Fibroblast of peridontal ligament (primary cell): ENCODE data around the gene ZNF580.

ENCODE experiments used
- DNase-seq: peaks from one replicate; pipeline ENCODE4 v3.0.0-alpha.2; 2010; ENCODE audit errors: extremely low read depth

The ZNF580 gene

DNA sequence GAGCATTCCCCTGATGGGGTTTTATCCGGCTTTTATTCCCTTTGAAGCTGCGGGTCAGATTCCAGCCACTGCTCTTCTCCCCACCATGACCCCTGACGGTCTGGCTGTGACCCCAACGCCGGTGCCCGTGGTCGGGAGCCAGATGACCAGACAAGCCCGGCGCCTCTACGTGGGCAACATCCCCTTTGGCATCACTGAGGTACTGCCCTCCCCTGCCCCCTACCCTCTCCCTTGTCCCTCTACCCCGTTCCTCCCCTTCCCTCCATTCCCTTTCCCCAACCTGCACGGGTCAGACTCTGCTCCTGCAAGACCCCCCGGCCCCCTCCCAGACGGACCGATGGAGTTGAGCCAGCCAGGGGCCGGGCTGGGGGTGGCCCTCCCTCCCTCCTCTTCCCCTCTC lies 20.2 kb downstream of the ZNF580 start:
- no peak for DNase-seq

DNA sequence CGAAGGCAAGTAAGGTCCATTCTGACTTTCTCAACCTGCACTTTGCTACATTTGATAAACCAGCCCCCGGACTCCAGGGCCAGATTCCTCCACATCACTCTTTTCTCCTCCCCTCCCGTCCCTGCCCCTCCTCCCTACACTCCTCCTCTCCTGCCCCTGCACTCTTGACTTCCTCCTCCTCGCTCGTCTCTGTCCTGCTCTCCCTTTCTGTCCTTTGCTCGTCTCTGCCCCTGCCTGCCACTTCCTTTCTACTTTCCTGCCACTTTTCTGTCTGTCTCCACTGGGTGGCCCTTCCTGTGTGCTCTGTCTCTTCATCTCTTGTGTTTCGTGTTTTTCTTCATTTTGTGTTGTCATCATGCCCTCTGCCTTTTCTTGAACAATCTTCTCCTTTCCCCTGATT lies 21.0 kb downstream of the ZNF580 start:
- DNase-seq: no peak

DNA sequence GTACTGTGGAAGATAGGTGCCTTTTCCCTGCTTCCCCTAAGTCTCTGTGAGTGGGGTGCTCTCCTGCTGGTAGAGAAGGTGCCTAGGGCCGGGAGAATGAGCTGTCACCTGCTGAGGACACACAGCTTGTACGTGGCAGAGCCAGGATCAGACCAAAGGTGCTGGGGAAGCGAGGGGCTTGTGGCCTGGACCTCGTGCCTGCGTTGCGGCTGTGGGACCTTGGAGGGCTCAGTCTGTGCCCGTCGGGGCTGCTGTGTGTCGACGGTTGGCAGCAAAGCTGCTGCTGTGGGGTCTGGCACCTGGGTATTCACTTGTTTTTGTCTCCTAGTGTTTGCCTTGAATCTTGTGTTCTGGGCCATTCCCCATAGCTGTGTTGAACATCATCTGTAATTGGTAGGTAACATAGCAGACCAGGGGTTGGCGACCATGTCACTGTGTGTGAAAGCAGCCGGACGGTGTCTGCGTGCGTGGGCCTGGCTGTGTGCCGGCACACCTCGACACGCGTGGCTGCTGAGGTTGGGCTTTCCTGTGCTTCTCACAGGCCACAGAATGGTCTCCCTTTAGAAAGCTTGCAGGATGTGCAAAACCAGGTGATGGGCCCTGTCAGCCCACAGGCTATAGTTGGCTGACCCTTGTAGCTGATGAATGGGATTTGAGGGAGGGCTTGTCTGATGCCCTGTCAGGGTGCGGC lies 23.2 kb downstream of the ZNF580 start:
- DNase-seq: no peak

DNA sequence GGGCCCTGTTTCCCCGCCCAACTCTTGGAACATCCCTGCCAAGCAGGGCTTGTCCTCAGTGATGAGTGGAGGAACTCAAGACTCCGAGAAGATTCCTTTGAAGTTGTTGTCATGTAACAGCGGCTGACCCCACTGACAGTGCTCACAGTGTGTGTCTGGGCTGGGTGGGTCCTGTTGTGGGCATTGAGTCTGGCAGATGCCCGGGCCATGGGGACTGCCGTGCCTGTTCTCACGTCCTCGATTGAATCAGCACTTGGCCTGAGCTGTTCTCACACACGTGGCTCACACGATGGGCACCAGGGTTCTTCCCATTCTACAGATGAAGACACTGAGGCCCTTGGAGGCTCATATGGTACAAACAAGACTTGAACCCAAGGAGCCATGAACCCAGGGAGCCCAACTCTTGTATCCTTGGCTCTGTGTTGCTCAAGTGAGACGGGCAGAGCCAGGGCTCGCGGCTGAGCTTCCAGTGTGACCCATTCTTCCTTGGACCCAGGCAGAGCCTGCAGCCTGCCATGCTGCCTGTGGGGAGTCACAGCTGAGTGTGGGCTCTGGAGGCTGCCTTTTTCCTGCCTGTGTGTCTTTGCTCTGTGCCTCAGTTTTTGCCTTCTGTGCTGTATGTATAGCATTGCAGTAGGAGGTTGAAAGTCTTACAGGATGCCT lies 25.7 kb downstream of the ZNF580 start:
- DNase-seq: no peak

DNA sequence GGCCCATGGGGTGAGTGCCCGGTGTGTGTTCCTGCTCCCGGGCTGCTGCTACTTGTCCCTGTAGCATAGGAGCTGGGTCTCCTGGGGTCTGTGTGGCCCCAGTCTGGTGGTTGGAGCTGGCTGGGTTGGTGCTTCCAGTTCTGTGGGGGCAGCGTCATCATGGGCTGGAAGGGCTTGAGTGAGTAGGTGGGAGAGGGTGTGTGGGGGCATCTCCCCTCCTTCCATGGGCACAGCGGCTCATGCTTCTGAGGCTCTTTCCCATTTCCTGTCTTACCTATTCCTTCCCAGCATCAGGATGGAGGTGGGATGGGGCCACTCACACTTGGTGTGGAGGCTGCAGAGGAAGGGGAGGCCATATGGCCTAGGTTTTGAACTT lies 26.2 kb downstream of the ZNF580 start:
- DNase-seq: no peak

DNA sequence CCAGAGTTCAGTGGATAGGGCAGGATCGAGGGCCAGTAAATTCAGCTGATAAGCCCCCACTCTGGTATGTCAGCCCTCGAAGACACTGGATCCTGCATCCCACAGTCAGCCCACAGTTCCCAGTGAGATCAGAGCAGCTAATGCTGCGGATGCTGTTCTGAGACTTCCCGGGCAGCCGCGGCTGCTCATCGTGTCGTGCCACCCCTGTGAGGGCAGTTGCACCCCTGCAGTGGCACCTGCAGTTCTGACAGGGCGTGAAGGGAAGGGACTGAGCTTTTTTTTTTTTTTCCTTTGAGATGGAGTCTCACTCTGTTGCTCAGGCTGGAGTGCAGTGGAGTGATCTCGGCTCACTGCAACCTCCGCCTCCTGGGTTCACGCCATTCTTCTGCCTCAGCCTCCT lies 26.7 kb downstream of the ZNF580 start:
- DNase-seq: no peak

DNA sequence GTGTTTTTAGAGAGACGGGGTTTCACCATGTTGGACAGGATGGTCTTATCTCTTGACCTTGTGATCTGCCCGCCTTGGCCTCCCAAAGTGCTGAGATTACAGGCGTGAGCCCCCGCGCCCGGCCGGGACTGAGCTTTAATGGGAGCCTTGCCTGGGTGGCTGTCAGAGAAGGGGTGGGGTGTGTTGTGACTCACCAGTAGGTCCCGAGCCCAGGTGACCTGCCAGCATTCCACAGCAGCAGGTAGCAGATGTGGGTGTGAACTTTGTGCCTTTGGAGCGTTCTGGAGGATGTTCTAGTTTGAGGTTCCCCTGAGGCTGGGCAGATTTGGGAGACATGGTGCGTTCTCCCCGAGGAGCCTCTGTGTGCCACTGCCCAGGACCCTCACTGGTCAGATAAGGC lies 27.2 kb downstream of the ZNF580 start:
- DNase-seq: no peak

DNA sequence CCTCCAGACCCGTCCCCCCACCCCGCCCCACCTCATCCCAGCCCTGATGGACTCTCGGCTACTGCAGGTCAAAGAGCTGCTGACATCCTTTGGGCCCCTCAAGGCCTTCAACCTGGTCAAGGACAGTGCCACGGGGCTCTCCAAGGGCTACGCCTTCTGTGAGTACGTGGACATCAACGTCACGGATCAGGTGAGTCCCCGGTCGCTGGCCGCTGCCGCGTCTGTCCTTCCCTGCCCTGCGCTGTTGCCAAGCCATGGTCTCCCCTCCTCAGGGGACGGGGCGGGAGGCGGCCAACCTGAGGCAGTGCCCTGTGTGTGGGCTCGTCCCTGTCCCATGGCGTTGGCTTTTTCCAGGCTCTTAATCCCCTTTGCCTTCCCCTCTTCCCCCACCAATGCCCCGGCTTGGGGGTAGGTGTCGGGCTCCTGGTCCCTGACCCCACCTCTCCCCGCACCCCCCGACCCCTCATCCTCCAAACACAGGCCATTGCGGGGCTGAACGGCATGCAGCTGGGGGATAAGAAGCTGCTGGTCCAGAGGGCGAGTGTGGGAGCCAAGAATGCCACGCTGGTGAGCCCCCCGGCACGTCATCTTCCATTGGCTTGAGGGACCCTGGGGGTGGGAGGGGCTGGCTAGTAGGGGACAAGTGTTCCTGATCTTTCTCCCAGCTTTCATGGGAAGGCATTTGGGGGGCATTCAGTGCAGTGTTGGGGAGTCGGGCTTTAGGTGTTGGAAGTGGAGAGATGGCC lies 28.0 kb downstream of the ZNF580 start:
- DNase-seq: no peak

DNA sequence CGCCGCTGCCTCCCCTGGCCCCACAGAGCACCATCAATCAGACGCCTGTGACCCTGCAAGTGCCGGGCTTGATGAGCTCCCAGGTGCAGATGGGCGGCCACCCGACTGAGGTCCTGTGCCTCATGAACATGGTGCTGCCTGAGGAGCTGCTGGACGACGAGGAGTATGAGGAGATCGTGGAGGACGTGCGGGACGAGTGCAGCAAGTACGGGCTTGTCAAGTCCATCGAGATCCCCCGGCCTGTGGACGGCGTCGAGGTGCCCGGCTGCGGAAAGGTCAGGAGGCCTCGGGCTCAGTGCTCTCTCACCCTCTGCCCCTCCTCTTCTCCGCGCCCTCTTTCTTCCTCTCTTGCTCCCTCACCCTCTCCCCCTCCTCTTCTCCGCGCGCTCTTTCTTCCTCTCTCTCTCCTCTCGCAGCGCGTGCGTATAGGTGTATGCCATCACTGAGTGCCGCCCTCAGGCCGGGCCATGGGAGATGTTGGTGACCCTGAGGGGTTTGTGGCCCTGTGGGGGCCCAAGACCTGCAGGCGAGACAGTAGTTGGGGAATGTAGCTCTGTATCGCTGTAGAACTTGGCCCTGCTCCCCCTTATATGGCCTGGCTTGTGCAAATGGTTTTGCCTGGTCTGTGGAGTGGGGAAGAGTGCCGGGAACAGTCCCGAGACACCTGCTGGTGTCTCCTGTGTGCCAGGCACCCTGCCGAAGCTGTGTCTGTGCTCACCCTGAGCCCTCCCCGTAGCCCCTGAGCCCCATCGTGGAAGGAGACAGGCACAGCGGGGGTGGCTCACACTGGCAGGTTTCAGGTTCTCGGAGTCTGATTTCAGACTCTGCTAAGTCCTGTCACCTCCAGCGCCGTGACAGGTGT lies 28.8 kb downstream of the ZNF580 start:
- no peak for DNase-seq

DNA sequence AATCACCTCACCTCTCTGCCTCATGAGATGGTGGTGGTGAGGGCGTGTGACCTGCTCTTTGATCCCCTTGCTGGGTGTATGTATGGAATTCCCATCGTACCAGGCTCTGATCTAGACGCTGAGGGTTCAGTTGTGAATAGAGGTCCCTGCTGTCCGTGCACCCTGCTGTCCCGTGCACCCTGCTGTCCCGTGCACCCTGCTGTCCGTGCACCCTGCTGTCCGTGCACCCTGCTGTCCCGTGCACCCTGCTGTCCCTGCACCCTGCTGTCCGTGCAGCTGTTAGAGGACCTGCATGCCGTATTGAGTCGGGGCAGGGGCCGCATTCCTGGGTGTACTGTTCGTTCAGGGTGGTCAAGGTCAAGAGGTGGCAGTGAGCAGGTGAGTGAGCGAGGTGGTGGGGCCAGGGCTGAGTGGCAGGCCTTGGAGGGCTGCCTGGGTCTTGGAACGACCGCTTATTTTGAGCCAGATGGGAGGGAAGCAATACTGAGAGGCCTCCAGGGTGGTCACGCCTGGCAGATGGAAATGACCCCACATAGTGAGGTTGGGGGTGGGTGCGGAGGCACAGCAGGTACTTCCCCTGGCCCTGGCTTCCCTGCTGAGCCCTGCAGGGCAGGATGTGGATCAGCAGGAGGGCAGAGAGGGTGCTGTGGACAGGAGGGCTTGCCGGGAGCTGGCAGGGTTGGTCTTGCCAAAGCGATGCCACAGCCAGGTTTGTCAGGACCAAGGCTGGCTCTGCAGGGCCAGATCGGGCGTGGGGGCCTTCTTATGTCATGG lies 29.7 kb downstream of the ZNF580 start:
- no peak for DNase-seq

DNA sequence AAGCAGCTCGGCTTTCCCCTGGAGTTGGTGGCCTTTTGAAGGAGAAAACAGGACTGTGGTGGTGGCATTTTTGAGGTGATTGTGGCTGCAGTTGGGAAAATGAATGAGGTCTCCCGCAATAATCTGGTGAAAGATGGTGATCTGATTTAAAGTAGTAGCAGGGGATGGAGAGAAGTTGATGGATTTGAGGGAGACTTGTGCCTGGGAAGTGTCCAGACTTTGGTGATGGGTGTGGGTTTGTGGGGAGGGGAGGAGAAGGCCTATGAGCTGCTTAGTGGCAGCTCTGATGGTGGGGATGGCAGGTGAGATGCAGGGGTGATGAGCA lies 30.2 kb downstream of the ZNF580 start:
- no peak for DNase-seq

DNA sequence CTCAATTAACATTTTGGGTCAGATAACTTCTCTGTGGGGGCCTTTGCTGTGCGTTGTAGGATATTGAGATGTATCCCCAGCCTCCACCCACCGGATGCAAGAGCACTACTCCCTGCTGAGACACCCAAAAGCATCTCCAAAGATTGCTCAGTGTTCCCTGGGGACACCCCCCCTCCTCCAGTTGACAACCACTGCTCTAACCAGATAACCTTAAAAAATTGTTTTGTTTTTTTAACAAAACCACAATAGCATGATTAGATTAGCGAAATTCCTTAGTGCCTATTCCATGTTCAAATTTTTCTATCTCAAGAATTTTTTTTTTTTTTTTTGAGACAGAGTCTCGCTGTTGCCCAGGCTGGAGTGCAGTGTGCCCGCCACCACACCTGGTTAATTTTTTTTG lies 31.6 kb downstream of the ZNF580 start:
- DNase-seq: no peak

DNA sequence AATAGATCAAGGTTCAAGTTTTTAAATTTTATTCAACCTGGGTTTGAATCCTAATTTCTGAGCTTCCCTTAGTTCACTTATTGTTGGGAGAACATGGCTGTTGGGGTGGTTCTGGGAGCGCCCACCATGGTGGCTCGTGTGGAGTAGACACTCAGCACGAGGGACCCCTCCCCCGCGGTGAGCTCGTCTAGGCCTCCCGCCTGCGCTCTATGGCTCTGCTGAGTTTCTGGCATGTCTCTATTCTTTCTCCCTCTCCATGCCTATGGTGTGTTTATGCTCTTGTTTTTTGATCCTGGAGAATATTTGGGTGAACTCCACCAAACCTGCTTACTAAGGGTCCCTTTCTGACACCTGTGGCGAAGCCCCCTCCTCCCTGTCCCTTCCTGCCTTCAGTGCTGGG lies 32.7 kb downstream of the ZNF580 start:
- DNase-seq: no peak

DNA sequence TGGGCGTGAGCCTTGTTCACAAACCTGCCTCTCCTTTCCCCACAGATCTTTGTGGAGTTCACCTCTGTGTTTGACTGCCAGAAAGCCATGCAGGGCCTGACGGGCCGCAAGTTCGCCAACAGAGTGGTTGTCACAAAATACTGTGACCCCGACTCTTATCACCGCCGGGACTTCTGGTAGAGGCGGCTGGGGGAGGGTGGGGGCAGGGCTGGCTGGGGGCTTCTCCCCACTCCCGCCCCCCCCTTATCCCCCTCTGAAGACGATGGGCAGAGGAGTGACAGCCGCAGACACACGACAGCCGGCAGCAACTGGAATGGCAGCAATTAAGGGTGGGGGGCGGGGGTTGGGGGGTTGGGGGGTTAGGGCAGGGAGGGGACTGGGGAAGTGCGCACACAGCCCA lies 33.1 kb downstream of the ZNF580 start:
- DNase-seq: no peak

DNA sequence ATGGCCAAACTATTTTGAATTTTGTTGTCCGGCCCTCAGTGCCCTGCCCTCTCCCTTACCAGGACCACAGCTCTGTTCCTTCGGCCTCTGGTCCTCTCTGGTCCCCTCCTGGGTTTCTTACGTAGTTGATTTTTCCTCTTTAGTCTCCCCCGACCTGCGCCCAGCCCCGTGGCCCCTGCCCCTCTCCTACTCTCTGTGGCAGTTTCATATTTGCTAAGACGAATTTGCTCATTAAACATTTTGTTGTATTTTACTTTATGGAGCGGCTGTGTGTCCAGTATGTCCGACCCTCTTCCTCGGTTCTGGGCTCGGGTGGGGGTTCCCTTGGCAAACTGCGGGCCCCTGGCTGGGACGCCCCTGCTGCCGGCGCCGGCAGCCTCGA lies 33.6 kb downstream of the ZNF580 start:
- DNase-seq: no peak

DNA sequence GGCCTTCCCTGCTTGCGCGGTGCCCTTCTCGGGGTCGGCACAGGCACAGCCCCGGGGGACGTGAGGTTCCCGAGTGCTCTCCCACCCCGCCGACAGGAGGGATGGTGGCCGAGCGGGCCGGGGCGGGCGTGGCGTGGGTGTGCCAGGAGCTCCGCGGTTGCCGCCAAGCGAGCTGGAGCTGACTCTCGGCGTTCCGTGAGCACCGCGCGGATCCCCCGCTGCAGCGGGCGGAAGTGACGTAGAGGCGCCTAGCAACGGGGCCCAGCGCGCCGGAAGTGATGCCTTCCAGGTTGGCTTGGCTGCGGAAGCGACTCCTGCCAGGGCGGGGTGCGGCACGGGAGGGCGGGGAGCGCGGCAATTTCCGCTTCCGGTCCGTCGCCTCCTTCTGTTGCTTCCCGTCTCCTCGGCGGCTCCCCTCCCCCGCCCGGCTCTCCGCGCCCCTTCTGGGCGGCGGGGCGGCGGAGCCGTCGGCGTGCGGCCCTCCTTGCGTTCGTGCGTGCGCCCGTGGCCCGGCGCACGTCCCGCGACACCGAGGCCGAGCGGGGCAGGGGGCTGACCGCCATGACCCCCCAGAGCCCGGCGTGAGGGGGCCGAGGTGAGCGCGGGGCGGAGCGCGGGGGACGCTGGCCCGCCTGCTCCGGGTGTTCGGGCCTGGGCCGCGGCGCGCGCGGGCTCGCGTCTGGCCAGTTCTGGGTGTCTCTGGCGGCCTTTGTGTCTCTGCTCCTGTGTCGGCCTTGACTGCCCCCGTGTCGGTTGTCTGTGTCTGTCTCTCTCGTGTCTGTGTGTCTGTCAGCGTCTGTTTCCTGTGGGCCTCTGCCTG lies 34.2 kb downstream of the ZNF580 start, which contains the start of gene EPN1:
TSS of gene EPN1 (plus strand) at position 386 of the 820 bp plus-strand sequence. CDS start 3,402 bp downstream, outside the sequence.
- peak; percentile 92 for DNase-seq

DNA sequence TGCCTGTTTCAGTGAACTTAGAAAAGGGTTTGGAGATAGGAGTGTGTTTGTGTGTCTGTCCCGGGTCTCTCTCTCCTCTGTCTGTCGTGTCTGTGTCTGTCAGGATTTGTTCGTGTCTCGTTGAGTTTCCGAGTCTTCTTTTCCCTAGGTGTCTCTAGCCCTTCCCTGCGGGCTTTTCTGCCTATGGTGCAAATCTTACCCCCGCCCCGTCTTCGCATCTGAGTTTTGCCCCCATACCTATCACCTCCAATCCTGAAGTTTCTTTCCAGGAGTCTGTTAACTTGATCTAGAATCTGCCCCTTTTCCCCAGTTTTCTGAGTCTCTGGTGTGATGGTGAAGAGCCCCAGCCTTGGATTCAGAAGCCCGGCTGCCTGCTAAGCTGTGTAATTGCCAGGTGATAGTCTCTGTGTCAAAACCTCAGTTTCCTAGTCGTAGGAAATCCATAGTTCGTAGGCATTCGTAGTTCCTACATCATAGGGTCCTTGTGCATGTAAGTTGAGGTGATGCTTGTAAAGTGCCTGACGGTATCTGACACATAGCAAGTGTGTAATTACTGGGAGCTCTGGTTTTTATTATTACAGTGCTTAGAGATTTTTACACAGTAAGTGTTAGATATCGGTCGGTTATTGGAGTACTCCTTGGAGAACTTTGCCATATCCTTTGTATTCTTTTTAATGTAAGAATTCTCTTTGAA lies 35.0 kb downstream of the ZNF580 start:
- DNase-seq: no peak

DNA sequence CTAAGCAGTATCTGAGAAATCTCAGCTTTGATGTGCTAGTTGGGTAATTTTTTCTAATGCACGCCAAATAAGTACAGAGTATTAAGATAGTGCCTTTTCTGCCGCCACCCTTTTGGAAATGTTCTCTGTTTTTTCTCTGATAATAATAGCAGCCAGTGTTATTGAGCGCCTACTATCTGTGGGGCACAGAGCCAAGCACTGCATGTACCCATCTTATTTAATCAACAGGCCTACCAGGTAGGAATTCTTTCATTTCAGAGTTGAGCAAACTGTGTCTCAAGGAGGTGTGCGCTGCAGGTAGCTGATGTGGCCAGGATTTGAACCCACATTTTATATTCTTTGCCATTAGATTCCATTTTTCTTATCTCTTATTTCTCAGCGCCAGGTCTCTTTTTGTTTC lies 35.6 kb downstream of the ZNF580 start:
- no peak for DNase-seq

DNA sequence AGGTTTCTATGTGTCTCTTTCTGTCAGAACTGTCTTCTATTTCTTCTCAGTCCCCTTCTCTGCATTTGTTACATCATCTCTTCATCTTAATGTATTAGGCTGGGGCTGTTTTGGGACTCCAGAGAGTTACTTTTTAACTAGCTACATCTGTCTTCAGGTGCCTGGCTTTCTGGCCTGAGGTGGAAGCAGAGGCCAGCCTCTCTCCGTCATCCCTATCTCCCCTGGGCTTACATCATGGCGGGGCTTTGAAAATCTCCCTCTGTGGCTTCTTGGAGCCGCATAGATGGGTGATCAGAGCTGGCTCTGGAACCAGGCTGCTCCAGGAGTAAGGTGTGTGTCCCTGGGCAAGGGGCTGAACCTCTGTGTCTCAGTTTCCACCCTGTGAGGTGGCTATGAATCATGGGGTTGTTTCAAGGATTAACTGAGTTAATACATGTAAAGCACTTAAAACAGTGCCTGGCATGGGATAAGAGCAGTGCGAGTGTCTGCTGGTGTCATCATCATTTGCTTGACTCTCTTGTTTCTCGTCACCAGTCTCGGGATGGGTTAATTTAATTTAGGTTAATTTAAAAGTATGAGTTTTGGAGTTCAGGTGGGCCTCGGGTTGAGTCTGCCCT lies 36.2 kb downstream of the ZNF580 start:
- no peak for DNase-seq
